NCI-H2081 treated with DMSO at 0.1 percent for 48 hours (cell line): Measurements from ENCODE around the gene FAM78A.
"Not testable (repeated sequence)": the region's sequence is repeated elsewhere in the genome, so short reads cannot be mapped to it uniquely, and the experiment has no call there.

Experiments
- DNase-seq: peaks from one replicate; lab custom pipeline; 2025; lab: John Stamatoyannopoulos, UW

The FAM78A gene

DNA sequence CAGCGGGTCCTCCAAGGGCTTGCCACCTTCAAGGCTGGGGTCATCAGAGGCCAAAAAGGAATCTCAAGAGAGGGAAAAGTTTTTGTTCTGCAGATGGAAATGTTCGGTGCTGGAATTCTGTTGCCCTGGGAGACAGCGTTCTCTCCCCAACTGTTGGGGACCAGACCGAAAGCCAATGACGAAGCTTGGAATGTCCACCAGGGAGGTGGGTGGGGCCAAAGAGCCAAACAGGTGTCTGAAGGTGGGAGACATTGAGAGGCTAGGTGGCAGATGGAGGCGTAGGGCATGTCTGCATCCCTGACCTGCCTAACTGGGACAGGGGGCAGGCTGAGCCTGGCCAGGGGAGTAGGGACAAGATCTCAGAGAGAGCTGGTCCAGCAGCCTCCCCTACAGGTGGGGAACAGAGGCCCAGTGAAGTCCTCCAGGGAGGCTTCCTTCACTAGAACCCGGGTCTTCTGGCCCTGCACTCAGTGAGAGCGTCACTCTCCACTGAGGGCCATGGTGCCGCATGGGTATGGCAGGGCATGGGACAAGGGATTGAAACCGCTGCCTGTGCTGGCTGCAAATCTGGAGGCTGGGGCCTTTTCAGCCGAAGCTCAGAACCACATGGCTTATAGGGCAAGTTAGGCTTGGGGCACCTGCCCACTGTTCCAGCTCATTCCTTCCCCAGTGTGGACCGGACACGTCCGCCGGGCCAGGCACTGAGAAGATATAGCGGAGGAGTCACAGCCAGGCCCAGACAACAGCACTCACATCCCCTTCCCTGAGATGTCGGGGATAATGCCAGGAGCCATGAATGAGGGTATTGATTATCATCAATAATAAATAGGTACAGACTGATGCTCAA lies 5.0 kb upstream of the FAM78A start:
- no peak for DNase-seq

DNA sequence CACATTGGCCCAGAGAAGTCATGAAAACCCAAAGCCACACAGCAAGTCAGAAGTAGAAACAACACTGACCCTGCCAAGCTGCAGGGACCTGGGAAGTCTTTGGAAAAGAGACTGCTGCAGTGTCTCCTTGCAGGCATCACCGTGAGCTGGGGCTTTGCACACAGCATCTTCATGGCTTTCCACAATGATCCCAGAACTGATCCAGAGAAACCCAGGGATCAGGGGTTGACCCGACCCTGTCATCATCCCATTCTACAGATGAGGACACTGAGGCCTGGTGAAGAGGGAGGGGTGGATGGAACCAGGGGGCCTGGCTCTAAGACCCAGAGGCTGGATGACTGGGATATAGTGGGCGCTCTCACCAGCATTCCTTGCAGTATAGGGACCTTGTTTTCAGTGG lies 4.3 kb upstream of the FAM78A start:
- no peak for DNase-seq

- no peak for DNase-seq
Measured at GRCh38 chr9:131279863-131280570, 3.7 kb upstream of the FAM78A start.

DNA sequence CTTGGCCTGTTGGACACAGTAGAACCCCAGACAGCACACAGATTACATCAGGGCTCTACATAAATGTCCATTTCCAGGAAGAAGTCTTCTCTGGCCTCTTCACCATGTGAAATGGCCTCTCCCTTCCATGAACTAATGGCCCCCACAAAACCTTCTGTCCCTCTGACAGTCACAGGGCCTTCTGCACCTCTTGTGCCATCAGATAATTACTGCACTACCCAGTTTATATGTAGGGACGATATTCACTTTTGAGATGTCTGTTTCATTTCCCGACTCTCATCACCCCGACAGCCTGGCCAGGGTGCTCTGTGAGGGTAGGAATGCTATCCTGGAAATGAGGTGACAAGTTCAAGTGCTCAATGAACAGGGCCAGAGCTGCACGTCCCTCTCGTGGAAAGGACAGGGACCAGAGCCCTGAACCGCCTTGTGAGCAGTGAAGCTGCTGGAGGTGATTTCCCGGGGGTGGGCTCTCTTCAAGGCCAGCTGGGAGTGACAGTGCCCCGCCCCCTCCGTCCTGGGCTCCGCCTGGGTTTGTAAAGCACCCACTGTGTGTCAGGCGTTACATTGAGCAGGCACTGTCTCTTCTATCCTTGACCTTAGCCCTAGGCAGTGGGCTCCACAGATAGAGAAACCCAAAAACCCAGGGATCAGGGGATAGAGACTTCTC lies 3.0 kb upstream of the FAM78A start:
- DNase-seq = no peak

DNA sequence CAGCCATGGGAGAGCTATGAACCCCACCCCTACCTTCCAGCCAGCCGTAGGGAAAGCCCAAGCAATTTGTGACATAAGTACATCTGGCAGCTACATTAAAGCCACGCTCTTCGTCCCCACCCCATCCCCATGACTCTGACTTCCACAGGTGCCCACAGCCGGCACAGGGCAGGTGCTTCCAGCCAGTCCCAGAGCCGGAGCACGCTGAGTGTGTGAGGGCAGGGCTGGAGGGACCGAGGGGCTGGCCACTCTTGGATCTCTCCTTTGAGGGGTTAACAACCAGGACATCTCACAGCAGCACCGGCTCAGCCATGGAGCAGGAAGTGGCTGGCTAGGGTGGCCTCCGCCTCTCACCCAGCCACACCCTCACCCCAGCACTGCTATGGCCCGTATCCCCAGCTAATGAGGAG lies 2.4 kb upstream of the FAM78A start:
- no peak for DNase-seq

DNA sequence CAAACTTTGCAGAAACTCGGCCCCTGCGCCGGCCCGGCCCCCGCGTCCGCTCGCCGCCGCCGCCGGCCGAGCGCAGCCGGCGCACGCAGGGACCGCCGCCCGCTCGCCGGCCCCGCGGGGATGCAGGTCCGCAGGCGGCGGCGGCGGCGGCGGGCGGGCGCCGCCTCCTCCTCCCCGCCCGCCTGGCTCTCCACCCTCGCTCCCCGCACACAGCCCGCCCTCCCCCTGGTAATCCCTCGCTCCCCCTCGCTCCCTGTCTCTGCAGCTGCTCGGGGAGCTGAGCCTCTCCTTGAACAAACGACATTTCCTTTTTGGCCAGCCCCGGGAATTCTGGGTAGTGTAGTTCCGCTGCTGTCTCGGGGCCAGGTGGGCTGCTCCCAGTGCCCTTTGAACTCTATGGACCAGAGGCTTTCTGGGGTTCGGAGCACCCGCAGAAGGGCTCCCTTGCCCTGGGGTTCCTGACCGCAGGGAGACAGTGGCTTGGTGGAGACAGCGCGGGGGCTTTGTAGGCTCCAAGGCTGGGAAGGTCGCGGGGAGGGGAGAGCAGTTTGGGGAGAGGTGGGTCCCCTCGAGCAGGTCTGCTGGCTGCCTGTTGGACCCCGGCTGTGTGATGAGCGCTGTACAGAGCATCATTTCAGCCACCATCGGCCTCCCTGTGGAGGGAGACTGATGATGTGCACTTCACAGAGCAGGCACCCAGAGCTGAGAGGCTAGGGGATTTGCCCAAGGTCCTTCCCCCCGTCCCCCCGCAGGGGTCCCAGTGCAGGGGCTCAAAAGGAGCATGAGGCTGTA lies 1.8 kb upstream of the FAM78A start:
- peak; percentile 13 for DNase-seq

- no peak for DNase-seq
Measured at GRCh38 chr9:131277287-131277909, 1.1 kb upstream of the FAM78A start.

- DNase-seq = no peak
Measured at GRCh38 chr9:131276891-131277286, 579 bp upstream of the FAM78A start.

- no peak for DNase-seq
Measured at GRCh38 chr9:131275332-131276093, 797 bp downstream of the FAM78A start.

- no peak for DNase-seq
Measured at GRCh38 chr9:131274674-131275331, 1.5 kb downstream of the FAM78A start.

GRCh38 chr9:131273856-131274673 lies 2.2 kb downstream of the FAM78A start:
- DNase-seq = no peak

DNA sequence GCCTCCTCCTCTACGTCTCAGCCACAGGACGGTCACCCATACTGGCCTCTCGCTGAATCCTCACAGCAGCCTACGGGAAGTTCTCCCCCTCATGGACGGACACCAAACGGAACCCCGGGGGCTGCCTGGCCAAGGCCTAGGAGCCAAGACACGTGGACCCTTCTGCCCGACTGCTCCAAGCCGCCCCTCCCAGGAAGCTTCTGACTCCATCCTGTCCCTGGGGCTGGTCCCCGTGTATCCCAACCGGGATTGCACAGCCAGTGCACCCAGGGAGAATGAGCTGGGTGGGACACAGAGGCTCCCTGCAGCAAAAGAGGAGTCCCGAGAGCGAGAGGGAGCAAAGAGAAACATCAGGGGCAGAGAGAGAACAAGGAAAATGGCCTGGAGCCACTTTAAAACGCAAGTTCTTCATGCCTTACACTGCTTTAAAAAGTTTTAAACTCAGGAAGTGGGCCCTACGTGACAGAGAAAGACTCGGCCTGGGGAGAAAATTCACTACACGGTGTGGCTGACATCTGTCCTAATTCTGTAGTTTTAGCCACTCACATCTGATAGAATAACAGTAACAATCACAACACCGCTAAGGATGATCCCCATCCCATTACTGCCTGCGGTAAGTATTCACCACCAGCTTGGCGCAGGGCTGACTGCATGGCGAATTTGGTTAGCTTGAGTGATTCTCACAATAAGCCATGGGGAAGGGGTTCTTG lies 3.0 kb downstream of the FAM78A start:
- no peak for DNase-seq

DNA sequence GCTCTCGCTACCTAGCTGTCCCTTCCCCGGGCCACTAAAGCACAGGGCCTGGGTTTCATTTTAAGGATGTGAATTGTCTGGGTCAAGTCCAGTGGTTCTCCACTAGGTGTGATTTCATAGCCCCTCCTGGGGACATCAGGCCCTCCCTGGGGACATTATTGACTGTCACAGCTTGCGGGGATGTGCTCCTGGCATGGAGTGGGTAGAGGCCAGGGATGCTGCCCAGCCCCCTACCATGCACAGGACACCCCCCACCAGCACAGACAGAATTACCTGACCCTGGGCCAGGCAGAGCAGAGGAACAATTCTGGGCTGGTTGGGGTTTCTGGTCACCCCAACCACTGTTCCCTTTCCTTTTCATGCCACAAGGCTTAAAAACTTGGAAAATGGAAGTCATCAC lies 4.1 kb downstream of the FAM78A start:
- no peak for DNase-seq

GRCh38 chr9:131271506-131271931 lies 4.8 kb downstream of the FAM78A start:
- DNase-seq = no peak

- DNase-seq = not testable (repeated sequence)
Measured at GRCh38 chr9:131271016-131271273, 5.4 kb downstream of the FAM78A start.

GRCh38 chr9:131270171-131271015 lies 5.9 kb downstream of the FAM78A start:
- DNase-seq = no peak

DNA sequence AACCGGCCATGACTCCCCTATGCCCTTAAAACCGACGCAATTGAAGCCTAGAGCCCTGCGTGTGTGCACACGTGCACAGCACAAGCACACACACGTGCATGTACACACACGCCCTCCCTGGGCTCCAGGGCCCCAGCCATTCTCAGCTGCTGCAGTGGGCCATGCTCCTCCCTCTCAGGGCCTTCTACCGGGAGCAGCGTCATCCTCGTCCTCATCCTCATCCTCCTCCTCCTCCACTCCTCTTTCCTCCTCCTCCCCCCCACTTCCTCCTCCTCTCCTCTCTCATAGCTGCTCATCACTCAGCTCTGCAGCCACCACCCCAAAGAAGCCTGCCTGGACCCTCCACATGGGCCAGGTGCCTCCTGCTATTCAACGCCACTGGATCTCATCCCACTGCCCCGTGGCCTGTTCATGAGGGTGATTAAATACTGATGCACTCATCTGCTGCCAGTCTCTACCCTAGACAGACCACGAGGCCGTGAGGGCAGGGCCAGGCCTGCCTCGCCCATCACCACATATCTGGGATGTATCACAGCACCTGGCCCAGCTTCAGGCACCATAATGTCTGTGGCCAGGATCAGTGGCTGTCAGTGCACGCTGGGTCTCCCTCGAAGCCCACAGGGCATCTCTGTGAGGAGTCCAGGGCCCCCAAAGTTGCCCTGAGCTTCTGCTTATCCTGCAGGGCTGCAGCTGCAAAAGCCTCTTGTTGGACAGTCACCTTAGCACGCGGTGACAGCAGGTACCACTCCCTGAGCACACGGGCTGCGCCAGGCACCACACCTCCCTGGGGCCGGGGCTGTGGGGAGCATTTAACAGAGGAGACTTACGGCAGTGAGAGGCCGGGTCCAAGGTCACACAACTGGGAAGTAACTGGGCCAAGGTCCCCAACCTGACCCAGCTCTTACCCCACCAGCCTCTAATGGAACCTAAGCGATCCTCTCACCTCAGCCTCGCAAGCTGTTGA lies 9.8 kb downstream of the FAM78A start:
- DNase-seq = no peak
